ENCODE data around the gene PDE6A. TPM values are rescaled to one million over a fixed set of nuclear protein-coding genes. Genes with fewer than 3 reads are reported as not detected.

The PDE6A gene
- polyA plus RNA-seq, 1 donor = 1.0 TPM

DNA sequence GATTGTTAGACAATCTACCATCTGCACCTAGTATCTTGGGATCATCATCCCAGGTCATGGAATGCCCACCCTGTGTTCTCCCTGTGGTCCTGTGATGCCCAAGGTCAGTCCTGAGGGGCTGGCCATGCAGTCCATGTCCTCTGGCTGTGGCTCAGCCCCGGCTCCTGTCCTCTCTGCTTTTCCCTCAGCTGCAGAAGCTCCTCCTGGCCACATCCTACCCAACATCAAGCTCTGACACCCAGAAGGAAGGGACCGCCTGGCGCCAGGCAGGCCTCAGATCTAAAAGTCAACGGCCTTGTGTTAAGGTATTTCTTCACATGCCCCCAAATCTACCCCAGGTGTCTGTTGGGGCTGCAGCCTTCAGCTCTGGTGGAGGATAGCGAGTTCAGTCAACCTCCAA, 114.0 kb downstream of the PDE6A start:
- Histone ChIP-seq H3K27me3 (ENCODE audit: control insufficient read depth, insufficient read depth, low read length) (no peaks in the 10 kb centered on the region), H3K9me3 (ENCODE audit: control insufficient read depth, low read depth, low read length) (peaks cover 3% of the 10 kb centered on the region), H3K4me3 (ENCODE audit: low read length) (no peak overlapping the region), H3K4me1 (ENCODE audit: control insufficient read depth, insufficient read depth, low read length) (peaks cover 3% of the 10 kb centered on the region), H3K27ac (ENCODE audit: low read length) (no peak overlapping the region), H3K36me3 (ENCODE audit: control insufficient read depth, insufficient read depth, low read length) (peaks cover 39% of the 10 kb centered on the region)
- DNase-seq = no peak
- WGBS (ENCODE audit: insufficient coverage, low lambda C conversion rate) = no CpG with 5 or more reads among the region's 5 CpGs

DNA sequence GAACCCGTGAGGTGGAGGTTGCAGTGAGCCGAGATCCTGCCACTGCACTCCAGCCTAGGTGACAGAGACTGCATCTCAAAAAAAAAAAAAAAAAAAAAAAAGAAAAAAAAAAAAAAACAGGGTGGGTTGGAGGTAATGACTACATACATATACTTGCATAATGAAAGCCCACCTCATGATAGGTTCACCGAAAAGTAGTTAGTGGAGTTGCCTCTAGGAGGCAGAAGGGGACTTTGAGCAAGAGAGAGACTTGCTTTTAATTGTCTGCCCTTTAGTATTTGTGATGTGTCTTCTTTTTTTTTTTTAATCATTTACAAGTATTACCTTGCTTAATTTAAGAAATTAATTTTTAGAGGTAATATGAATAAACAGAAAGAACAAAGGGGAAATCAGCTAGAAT, 114.6 kb downstream of the PDE6A start:
- no peak for DNase-seq
- H3K4me3 ChIP-seq (ENCODE audit: low read length) = no peak overlapping the region
- no CpG with 5 or more reads among the region's 3 CpGs for WGBS (ENCODE audit: insufficient coverage, low lambda C conversion rate)
- peaks cover 3% of the 10 kb centered on the region for H3K9me3 ChIP-seq (ENCODE audit: control insufficient read depth, low read depth, low read length)
- H3K36me3 ChIP-seq (ENCODE audit: control insufficient read depth, insufficient read depth, low read length) = peaks cover 42% of the 10 kb centered on the region
- H3K27me3 ChIP-seq (ENCODE audit: control insufficient read depth, insufficient read depth, low read length) = no peaks in the 10 kb centered on the region
- H3K27ac ChIP-seq (ENCODE audit: low read length) = no peak overlapping the region
- peaks cover 3% of the 10 kb centered on the region for H3K4me1 ChIP-seq (ENCODE audit: control insufficient read depth, insufficient read depth, low read length)

DNA sequence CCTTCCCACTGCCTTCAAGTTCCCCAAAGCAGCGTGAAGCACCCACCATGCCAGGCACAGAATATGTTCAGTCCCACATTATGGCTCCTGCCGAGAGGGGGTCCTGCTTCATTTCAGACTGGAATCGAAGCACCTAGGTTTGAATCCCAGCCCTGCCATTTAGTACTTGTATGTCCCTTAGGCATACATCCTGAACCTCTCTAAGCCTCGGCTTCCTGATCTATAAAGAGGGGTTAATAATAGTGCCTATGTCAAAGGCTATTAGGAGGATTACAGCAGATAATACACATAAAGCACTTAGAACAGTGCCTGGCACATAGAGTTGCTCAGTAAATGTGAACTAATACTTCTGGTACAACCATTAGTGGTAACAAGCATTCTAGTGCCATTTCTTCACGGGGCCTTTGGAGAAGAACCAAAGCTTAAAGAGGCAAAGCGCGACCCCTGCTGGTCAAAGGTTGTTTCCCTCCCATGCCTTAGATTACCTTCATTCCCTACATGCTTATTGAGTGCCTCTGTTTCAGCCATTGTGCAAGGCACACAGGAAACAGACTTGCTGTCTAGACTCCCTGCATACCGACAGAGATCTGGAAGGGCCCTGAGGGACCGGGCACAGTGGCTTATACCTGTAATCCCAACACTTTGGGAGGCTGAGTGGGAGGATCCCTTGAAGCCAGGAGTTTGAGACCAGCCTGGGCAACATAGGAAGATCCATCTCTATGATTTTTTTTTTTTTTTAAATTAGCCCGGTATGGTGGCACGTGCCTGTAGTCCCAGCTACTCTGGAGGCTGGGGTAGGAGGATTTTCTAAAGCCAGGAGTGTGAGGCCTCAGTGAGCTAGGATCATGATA, 116.2 kb downstream of the PDE6A start:
- Histone ChIP-seq H3K9me3 (ENCODE audit: control insufficient read depth, low read depth, low read length) (peaks cover 3% of the 10 kb centered on the region), H3K4me3 (ENCODE audit: low read length) (no peak overlapping the region), H3K27ac (ENCODE audit: low read length) (no peak overlapping the region), H3K27me3 (ENCODE audit: control insufficient read depth, insufficient read depth, low read length) (no peaks in the 10 kb centered on the region), H3K4me1 (ENCODE audit: control insufficient read depth, insufficient read depth, low read length) (peaks cover 3% of the 10 kb centered on the region), H3K36me3 (ENCODE audit: control insufficient read depth, insufficient read depth, low read length) (peaks cover 38% of the 10 kb centered on the region)
- DNase-seq = peak; percentile 84 to 86
- no CpG with 5 or more reads among the region's 11 CpGs for WGBS (ENCODE audit: insufficient coverage, low lambda C conversion rate)

DNA sequence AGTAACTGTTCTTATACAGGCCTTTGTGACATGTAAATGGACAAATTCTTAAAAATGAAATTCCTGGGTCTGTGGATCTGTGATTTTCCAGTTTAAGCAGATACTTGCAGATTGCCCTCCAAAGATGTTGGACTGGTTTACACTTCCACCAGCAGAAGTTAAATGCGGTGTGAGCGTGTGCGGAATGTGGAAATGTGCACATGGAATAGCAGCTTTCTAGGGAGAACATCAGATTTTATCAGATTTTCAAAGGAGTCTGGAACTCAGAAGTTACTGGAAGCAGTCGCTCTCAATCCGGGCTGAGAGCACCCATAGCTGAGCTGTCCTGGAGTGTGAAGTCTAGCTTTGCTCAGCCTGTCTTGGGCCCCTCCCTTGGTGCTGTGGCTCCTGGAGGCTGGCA, 117.0 kb downstream of the PDE6A start:
- DNase-seq = no peak
- no peaks in the 10 kb centered on the region for H3K9me3 ChIP-seq (ENCODE audit: control insufficient read depth, low read depth, low read length)
- no peaks in the 10 kb centered on the region for H3K27me3 ChIP-seq (ENCODE audit: control insufficient read depth, insufficient read depth, low read length)
- H3K27ac ChIP-seq (ENCODE audit: low read length) = no peak overlapping the region
- H3K4me3 ChIP-seq (ENCODE audit: low read length) = no peak overlapping the region
- H3K4me1 ChIP-seq (ENCODE audit: control insufficient read depth, insufficient read depth, low read length) = peaks cover 3% of the 10 kb centered on the region
- WGBS (ENCODE audit: insufficient coverage, low lambda C conversion rate) = no CpG with 5 or more reads among the region's 5 CpGs
- H3K36me3 ChIP-seq (ENCODE audit: control insufficient read depth, insufficient read depth, low read length) = peaks cover 30% of the 10 kb centered on the region

DNA sequence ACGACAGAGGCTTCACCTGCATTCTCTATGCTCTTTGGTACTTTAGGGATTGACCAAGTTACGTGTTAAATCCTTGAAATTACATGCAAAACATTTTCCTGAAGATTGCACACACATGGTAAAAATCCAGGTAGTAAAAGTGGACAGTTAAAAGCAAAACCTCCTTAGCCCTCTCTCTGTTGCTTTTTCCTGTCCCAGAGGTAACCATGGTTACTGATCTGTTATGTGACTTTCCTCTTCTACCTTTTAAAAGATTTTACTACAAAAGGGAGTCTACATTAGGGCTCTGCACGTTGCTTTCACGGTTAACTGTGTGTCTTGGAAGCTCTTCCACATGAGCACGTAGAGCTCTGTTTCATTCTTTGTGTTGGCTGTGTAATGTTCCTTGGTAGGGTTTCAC, 117.5 kb downstream of the PDE6A start:
- no peak overlapping the region for H3K27ac ChIP-seq (ENCODE audit: low read length)

DNA sequence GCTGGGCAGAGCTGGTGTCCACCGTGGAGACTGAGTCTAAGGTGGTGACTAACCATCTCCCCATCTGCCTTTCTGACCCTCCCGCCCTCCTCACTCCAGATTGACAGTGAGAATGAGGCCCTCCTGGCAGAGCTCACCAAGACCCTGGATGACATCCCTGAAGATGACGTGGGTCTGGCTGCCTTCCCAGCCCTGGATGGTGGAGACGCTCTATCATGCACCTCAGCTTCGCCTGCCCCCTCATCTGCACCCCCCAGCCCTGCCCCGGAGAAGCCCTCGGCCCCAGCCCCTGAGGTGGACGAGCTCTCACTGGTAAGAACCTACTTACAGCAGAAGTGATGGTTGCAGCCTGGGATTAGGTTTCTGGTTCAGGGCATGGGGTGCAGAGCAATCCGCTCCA, 118.0 kb downstream of the PDE6A start:
- Histone ChIP-seq H3K4me3 (ENCODE audit: low read length) (no peak overlapping the region), H3K27ac (ENCODE audit: low read length) (no peak overlapping the region), H3K36me3 (ENCODE audit: control insufficient read depth, insufficient read depth, low read length) (peaks cover 25% of the 10 kb centered on the region), H3K27me3 (ENCODE audit: control insufficient read depth, insufficient read depth, low read length) (no peaks in the 10 kb centered on the region), H3K4me1 (ENCODE audit: control insufficient read depth, insufficient read depth, low read length) (peaks cover 3% of the 10 kb centered on the region), H3K9me3 (ENCODE audit: control insufficient read depth, low read depth, low read length) (no peaks in the 10 kb centered on the region)
- WGBS (ENCODE audit: insufficient coverage, low lambda C conversion rate) = no CpG with 5 or more reads among the region's 9 CpGs
- no peak for DNase-seq

More for the DNA sequence above, 117.5 kb downstream of the PDE6A start:
- WGBS (ENCODE audit: insufficient coverage, low lambda C conversion rate) = no CpG with 5 or more reads among the region's 5 CpGs
- no peak for DNase-seq
- Histone ChIP-seq H3K36me3 (ENCODE audit: control insufficient read depth, insufficient read depth, low read length) (peaks cover 25% of the 10 kb centered on the region), H3K9me3 (ENCODE audit: control insufficient read depth, low read depth, low read length) (no peaks in the 10 kb centered on the region), H3K27me3 (ENCODE audit: control insufficient read depth, insufficient read depth, low read length) (no peaks in the 10 kb centered on the region), H3K4me3 (ENCODE audit: low read length) (no peak overlapping the region), H3K4me1 (ENCODE audit: control insufficient read depth, insufficient read depth, low read length) (peaks cover 3% of the 10 kb centered on the region)

DNA sequence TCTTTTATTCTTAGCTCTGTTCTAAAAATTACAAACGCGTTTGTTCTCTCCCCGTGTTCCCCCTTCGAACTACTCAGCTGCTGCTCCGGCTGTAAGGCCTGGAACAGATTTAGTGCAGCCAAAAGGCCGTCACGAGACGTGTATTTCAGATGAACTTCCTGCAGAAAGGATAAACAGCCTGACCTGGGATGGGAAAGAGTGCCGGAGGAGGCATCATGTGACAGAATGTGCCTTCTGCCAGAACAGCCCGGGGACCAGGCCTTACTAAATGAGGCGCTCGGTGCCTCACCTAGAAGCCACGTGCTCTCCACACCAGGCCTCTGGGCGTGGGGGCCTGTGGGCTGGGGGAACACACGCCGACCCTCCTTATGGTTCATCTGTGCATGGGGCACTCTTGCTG, 119.7 kb downstream of the PDE6A start:
- H3K27ac ChIP-seq (ENCODE audit: low read length) = peak overlapping the region; percentile 36

DNA sequence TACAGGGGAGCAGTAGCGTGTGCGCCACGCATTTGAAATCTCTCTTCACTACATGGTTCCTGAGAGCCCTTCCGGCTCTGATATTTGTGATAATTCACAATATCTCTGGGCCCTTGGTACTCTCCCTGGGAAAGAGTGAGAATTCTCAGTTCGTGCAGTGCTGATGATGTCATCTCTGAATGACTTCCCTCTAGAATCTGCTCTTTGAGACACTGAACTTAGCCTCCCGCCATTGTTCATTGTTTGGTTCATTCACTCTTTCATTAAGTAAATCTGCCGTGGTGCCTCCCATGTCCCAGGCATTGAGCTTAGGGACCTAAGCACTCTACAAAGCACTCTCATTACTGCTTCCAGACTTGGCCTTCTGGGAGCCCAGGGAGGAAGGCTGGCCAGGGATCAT, 120.5 kb downstream of the PDE6A start:
- no peak for DNase-seq
- Histone ChIP-seq H3K27ac (ENCODE audit: low read length) (peak overlapping the region; percentile 36), H3K4me1 (ENCODE audit: control insufficient read depth, insufficient read depth, low read length) (peaks cover 3% of the 10 kb centered on the region), H3K27me3 (ENCODE audit: control insufficient read depth, insufficient read depth, low read length) (no peaks in the 10 kb centered on the region), H3K36me3 (ENCODE audit: control insufficient read depth, insufficient read depth, low read length) (peaks cover 14% of the 10 kb centered on the region), H3K9me3 (ENCODE audit: control insufficient read depth, low read depth, low read length) (no peaks in the 10 kb centered on the region), H3K4me3 (ENCODE audit: low read length) (no peak overlapping the region)
- no CpG with 5 or more reads among the region's 7 CpGs for WGBS (ENCODE audit: insufficient coverage, low lambda C conversion rate)

More for the DNA sequence above, 119.7 kb downstream of the PDE6A start:
- Histone ChIP-seq H3K27me3 (ENCODE audit: control insufficient read depth, insufficient read depth, low read length) (no peaks in the 10 kb centered on the region), H3K9me3 (ENCODE audit: control insufficient read depth, low read depth, low read length) (no peaks in the 10 kb centered on the region), H3K4me1 (ENCODE audit: control insufficient read depth, insufficient read depth, low read length) (peaks cover 3% of the 10 kb centered on the region), H3K36me3 (ENCODE audit: control insufficient read depth, insufficient read depth, low read length) (peaks cover 15% of the 10 kb centered on the region), H3K4me3 (ENCODE audit: low read length) (no peak overlapping the region)
- WGBS (ENCODE audit: insufficient coverage, low lambda C conversion rate) = no CpG with 5 or more reads among the region's 16 CpGs
- DNase-seq = peak in 1 of 2 donors; percentile 37

DNA sequence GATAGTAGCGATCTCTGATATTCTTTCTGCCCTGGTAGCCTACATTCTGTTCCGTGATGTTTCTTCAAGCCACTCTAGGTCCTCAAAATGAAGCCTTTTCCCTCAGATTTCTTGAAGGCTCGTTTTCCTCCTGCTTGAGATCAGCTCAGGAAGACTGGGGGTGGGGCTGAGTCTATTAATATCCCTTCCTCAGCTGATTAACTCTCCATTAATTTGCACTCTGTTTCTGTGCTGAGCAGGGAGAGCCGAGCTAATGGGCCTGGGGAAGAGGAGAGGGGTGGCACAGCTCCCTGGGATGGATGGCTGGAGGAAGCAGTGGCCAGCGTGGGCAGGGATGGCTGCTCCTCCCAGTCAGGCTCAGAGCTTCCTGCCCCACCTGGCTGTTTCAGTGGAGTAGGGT, 121.2 kb downstream of the PDE6A start:
- Histone ChIP-seq H3K9me3 (ENCODE audit: control insufficient read depth, low read depth, low read length) (no peaks in the 10 kb centered on the region), H3K27me3 (ENCODE audit: control insufficient read depth, insufficient read depth, low read length) (no peaks in the 10 kb centered on the region), H3K4me3 (ENCODE audit: low read length) (no peak overlapping the region), H3K27ac (ENCODE audit: low read length) (no peak overlapping the region), H3K4me1 (ENCODE audit: control insufficient read depth, insufficient read depth, low read length) (no peaks in the 10 kb centered on the region), H3K36me3 (ENCODE audit: control insufficient read depth, insufficient read depth, low read length) (peaks cover 12% of the 10 kb centered on the region)
- DNase-seq = no peak
- WGBS (ENCODE audit: insufficient coverage, low lambda C conversion rate) = 80% methylated on average over 1 of the region's 5 CpGs

DNA sequence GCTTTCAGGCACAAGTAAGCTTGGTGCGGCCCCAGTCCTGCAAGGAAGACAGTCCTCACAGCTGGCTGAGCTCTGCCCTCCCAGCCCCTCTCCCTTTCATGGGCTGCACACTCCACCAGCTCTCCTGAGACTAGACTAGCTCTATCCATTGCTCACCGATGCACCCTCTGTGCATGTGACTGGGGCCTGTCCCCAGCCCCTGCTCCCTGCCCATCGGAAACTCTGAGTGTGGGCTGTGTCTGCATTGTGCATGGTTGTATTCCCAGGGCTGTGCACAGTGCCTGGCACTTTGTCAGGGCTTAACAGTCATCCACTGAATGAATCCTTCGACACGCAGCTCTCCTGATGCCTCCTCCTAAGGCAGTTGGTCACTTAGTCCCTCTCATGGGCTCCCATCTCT, 122.3 kb downstream of the PDE6A start:
- Histone ChIP-seq H3K9me3 (ENCODE audit: control insufficient read depth, low read depth, low read length) (no peaks in the 10 kb centered on the region), H3K4me1 (ENCODE audit: control insufficient read depth, insufficient read depth, low read length) (no peaks in the 10 kb centered on the region), H3K27me3 (ENCODE audit: control insufficient read depth, insufficient read depth, low read length) (no peaks in the 10 kb centered on the region), H3K27ac (ENCODE audit: low read length) (no peak overlapping the region), H3K4me3 (ENCODE audit: low read length) (no peak overlapping the region), H3K36me3 (ENCODE audit: control insufficient read depth, insufficient read depth, low read length) (peaks cover 12% of the 10 kb centered on the region)
- no CpG with 5 or more reads among the region's 5 CpGs for WGBS (ENCODE audit: insufficient coverage, low lambda C conversion rate)
- no peak for DNase-seq

Data from large intestine (tissue), 3 donors.